ENCODE measurements around the gene ANTXRL.
"Not testable (repeated sequence)": the region's sequence is repeated elsewhere in the genome, so short reads cannot be mapped to it uniquely, and the experiment has no call there.

The ANTXRL gene

DNA sequence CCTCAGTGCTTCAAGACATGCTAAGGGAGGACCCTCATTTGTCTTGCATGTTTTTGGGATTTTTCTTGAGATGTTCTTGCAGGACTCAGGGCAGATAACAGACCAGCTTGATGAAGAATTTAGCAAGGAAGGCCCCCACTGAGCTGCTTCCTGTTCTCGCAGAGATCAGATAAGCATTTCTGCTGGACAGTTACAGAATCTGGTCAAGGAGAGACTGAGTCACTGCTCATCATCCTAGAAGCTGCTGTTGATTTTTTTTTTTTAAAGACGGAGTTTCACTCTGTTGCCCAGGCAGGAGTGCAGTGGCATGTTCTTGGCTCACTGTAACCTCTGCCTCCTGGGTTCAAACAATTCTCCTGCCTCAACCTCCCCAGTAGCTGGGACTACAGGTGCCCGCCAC lies 87.6 kb downstream of the ANTXRL start:
- DNase-seq, result not testable (repeated sequence)

DNA sequence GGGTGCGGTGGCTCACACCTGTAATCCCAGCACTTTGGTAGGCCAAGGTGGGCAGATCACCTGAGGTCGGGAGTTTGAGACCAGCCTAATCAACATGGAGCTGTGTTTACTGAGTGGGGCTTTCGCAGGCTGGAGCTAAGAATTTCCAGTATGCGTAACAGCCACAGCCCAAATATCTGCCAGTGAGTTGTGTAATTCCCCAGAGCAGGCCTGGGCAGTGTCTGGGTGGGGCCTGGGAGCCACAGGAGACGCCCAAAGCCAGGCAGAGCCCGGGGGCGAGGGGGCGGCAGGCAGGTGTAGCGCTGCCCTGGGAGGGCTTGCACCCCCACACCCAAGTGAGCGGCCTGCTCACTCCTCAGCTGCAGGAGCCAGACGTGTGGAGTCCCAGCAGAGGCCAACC lies 88.6 kb downstream of the ANTXRL start, which contains the start of gene ANXA8L1:
ANXA8L1 (plus strand) TSS at position 371 of the 400 bp plus-strand sequence. CDS start 76 bp downstream, outside the sequence.
- DNase-seq, result not testable (repeated sequence)

DNA sequence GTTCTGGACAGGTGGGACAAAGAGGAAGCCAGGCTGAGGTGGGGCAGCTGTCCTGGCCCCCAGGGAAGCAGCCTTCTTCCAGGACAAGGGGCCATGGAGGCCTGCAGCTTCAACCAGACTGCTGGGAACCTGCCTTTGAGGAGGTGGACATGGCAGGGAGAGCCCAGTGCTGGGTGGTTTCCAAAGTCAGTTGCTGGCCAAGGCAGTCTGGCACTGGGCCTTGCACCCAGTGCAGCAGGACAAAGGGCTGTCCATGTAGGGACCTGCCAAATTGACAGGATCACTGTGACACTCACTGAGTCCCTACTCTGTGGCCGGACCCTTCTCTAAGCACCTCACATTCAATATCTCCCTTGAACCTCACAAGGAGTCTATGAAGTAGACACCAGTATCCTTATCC lies 90.2 kb downstream of the ANTXRL start:
- DNase-seq, result not testable (repeated sequence)

DNA sequence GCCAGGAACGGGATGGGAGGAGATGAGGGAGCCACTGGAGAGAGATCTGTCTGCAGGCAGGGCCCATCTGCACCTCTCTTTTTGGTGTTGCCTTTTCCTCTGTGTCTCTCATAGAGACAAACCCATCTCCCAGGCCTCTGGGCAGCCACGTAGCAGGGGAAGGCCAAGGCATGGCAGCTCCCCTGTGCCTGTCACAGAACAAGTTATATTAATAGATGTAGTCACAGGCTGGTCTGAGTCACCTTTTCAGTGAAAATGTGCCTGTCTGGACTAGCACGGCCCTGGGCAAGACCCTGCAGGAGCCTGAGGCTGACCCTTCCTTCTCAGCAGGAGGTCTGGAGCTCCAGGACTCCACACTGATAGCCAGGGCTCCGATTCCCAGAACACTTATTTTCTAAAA lies 90.9 kb downstream of the ANTXRL start:
- not testable (repeated sequence) for DNase-seq

DNA sequence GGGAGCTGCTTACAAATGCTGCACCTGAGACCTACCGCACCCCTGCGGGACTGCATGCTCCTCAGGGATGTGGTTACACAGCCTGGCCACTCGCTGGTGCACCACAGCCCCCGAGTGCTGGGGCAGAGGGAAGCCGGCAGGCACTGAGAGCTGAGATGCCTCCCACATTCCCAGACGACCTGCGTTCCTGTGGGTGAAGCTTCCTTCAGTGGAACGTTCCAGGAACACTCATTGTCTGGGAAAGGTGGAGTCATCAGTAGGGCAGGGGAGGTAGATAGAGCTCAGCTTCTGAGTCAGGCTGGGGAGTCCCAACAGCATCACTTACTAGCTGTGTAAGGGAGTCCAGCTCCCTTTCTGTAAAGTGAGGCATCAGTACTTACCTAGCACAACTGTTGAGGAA lies 91.3 kb downstream of the ANTXRL start:
- not testable (repeated sequence) for DNase-seq

DNA sequence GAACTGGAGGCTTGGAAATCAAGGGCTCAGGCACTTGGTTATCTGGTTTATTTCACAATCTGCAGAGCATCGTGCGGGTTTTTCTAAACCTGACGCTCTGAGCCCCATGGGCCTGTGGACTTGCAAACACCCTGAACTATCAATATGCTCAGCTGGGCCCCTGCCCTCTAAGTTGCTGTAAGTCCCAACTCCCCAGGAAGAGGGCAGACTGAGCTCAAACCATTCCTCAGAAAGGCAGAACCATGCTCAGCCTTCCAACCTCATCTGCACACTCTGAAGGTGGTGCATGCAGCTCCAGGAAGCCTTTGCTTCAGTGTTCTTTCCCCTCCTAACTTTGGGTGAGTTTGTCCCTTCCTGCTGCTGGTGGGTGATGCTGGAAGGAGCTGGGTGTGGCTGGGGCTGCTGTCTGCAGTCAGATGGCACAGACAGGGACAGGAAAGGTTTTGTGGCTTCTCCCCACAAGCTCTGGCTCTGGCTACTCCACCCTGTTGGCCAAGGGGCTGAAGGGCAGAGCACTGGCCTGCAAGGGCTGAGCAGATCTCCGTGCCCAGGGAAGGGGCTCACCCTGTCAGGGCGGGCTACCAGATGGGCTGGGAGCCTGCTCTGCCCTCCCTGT lies 92.5 kb downstream of the ANTXRL start:
- not testable (repeated sequence) for DNase-seq
